GM19023 (cell line): ENCODE measurements around the gene SETD5.
A peak's percentile ranks its signal among the peaks of the same experiment; 100 is the strongest.

ENCODE experiments used
- ATAC-seq: cut with Tn5 transposase; IDR thresholded peaks from one replicate; pipeline ENCODE4 v1.9.1; 2021; ENCODE audit warnings: mild to moderate bottlenecking, moderate library complexity; ENCODE audit not compliant: unreplicated experiment

Gene SETD5, protein sequence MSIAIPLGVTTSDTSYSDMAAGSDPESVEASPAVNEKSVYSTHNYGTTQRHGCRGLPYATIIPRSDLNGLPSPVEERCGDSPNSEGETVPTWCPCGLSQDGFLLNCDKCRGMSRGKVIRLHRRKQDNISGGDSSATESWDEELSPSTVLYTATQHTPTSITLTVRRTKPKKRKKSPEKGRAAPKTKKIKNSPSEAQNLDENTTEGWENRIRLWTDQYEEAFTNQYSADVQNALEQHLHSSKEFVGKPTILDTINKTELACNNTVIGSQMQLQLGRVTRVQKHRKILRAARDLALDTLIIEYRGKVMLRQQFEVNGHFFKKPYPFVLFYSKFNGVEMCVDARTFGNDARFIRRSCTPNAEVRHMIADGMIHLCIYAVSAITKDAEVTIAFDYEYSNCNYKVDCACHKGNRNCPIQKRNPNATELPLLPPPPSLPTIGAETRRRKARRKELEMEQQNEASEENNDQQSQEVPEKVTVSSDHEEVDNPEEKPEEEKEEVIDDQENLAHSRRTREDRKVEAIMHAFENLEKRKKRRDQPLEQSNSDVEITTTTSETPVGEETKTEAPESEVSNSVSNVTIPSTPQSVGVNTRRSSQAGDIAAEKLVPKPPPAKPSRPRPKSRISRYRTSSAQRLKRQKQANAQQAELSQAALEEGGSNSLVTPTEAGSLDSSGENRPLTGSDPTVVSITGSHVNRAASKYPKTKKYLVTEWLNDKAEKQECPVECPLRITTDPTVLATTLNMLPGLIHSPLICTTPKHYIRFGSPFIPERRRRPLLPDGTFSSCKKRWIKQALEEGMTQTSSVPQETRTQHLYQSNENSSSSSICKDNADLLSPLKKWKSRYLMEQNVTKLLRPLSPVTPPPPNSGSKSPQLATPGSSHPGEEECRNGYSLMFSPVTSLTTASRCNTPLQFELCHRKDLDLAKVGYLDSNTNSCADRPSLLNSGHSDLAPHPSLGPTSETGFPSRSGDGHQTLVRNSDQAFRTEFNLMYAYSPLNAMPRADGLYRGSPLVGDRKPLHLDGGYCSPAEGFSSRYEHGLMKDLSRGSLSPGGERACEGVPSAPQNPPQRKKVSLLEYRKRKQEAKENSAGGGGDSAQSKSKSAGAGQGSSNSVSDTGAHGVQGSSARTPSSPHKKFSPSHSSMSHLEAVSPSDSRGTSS (N-terminal part only)

DNA sequence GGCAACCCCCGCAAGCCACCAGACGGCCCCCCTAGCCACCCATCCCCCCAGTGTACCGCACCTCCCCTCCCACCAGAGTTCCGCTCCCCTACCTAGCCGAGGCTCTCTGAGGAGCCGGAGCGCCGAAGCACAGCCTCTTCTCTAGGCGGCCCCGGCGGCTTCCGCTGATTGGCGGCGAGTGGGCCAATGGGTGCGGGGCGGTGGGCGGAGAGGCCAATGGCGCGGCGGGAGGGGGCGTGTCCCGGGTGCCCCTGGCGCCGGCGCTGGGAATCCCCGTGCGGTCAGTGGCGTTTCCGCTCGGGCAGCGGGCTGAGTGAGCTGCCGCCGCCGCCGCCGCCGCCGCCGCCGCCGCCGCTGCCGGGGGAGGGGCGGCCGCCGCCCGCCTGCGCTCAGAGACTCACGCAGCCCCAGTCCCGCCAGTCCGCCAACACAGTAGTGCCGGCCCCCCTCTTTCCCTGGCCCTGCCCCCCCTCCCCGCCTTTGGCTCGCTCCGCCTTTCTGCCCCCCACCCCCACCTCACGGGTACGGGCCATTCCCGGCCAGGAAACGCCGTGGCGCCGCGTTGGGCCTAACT is at the start of gene SETD5:
TSS of gene SETD5 (plus strand) at position 284 of the 574 bp plus-strand sequence. CDS start 31,324 bp downstream, outside the sequence.
- peak; percentile 55 for ATAC-seq

DNA sequence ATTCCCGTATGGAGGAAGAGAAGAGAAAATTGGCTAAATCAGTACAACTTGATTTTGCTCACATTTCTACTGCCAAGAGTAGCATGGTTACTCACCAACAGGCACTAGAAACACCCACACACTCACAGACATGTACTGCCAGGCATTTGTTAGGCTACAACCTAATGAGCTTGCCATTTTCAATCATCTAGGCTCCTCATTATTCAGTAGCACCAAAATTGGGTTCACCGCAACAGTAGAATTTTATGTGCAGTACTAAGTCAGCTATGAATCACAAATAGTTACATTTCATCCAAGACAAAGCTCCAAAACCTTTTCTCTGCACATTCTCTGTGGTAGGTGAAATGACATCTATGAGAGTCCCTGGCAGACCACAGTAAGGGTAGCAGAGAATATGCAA is 49.5 kb upstream of the SETD5 start:
- ATAC-seq: no peak

DNA sequence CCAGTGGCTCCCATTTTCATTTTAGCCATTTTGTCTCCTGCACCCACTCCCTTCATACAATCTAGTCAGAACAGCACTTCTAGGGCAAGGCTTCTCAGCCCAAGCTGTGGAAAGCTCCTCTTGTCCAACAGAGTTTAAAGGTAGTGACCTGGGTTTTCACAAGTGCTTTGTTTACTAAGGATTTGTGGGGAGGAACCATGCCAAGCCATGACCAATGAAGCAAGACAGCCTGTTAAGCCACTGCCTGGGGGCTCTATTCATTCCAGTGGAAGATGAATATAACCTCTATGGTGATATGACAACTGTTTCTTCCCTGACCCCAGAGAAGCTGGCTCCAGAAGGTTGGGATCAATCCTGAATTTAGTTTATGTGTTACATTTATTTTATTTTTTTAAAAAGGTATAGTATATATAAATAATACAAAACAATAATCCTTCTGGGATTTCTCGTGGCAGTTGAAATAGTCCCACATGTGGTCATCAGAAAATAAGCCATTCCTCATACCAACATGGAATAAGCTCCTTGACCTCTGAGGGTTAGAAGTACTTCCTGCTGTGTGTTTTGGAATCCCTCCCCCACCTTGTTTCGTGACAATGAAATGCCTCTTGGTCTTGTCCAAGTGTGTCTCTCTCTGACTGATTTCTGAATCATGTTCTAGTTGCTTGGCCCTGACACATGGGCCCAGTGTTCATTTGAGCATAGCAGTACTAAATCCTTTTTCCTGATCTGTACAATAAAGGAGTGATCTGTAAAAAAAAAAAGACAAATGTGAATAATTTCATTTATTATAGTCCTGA is 47.9 kb upstream of the SETD5 start:
- ATAC-seq: no peak

DNA sequence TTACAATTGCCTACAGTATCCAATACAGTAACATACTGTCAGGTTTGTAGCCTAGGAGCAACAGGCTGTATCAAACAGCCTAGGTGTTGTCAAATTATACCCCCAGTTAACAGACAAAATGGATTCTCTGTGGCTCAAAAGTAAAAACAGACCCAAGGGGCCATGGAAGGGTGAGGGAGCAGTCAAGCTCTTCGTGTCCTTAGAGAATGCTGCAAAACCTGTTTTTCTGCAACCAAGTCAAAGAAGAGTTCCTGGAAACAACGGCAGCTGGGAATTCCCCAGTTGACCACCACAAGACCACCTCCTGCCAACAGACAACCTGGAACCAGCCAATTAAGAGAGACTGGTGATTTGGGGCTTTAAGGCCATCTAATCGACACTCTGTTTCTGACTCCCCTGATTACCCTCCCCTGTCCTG is 45.7 kb upstream of the SETD5 start:
- ATAC-seq: no peak

DNA sequence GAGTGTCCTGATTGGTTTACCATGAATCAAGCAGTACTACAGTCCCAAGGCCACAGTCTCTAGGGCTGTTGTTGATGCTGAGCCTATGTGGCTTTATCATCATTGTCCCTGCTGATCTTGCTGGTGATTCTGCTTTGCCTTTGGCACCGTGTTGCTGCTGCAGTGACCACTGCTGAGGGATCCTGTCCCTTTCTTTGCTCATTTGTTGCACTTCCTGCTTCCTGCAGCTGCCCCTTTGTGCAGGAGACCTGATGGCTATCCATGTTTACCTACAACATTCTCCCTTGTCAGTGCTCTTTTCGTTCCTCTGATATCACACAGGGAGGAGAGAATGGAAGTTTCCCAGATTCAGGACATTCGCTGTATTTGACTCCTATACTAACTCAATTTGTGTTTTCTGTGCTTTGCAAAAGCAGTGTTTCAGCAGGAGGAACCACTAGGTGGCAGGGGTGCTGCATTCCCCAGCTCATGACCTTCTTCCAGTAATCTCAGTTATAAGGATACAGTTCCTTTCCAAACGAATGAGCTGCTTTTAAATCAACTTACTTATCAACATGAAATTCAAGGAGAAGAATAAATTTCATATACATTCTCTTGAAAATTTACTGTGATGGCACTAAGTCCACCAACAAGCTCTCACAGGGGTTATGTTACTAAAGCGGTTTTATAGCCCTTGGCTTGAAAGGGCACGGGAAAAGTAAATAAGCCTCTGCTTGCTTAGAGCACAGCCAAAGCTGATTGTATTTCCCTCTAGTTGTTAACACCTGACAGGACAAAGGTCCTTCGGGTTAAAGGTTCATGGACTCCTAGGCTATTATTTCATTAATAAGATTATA is 44.3 kb upstream of the SETD5 start:
- no peak for ATAC-seq

DNA sequence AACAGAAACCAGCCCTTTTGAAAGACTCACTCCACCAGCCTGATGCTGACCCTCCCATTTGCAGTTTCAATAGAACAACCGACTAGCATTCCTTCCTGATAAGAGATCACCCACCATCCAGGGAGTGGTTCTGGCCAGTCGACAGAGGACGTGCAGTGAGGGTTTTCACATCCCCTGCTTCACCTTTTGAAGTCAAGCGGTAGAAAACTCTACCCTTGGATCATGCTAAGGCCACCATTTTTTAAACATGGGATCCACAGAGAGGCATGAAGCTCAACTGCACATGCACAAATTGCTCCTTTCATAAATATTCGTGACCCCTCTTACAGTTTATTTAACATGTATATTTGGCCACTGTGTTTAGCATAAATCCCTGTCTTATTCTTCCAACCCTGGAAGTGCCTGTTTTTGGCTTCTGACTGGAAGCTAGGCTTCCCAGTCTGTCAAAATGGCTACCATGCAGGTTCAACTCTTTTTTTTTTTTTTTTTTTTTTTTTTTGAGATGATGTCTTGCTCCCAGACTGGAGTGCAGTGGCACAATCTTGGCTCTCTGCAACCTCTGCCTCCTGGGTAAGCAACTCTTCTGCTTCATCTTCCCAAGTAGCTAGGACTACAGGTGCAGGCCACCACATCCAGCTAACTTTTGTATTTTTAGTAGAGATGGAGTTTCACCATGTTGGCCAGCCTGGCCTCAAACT is 35.6 kb upstream of the SETD5 start:
- no peak for ATAC-seq

DNA sequence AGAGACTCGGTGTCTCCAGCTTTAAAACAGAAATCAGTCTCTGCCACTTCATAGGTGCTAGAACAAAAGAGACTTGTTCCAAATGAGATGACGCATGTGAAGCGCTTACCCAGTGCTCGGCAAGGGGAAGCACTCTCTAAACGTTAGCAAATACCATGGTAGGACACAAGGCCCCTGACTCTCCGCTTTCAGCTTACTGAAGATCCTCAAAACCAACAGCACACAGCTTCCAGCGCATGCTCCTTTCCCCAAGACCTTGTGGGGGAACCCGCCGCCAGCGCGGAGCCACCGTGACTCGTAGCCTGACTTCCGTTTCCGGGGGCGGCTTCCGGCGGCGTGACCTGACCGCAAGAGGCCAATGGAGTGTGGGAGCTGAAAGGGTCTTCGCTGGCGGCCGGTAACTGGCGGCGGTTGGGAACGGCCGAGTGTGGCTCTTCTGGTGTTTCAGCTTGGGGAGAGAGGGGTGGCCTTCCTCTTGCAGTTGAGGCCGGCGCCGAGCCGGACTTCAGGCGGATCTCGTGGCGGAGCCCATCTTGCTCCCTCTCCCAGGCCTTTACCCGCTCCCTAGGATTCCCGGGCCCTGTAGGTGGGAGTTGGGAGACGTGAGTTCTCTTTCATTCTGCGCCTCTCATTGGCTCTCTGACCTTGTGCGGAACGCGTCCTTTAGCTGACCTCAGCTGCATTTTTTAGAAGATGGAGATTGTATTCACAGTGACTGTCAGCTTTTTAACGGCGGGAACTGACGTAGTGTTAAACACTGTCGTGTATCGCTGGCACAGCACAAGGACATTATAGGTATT is 34.5 kb upstream of the SETD5 start, which contains the start of gene THUMPD3:
TSS of gene THUMPD3 (plus strand) at position 324 of the 800 bp plus-strand sequence. CDS start 2,015 bp downstream, outside the sequence.
- peak; percentile 99 for ATAC-seq

DNA sequence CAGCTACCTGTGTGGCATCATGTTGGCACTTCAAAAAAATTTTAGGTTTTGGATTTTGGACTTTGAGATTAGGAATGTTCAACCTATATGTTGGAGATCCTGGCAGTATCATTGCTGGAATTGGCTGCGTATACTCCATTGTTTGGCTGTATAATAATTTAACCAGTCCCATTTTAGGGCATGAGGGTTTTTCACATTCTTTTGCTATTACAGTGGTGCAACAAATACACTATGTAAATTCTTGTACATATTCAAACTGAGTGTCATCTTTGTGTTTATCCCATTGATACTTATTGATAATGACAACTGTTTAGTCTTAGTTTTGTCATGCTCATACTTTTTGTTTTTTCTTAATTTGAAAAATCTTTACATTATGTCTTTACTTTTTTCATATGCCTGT is 27.9 kb upstream of the SETD5 start:
- ATAC-seq: no peak

DNA sequence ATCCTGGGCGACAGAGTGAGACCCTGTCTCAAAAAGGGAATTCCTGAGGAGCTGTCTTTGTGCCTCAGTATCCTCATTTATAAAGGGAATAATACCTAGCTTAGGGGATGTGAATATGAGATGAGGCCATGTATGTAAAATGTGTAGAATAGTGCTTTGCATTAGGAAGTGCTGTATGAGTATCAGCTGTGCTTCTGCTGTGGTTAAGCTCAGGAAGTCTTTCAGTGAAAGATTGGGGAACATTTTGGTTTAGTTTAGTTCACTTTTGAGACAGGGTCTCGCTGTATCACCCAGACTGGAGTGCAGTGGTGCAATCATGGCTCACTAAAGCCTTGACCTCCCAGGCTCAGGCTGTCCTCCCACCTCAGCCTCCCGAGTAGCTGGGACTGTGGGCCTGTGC is 23.9 kb upstream of the SETD5 start:
- no peak for ATAC-seq

DNA sequence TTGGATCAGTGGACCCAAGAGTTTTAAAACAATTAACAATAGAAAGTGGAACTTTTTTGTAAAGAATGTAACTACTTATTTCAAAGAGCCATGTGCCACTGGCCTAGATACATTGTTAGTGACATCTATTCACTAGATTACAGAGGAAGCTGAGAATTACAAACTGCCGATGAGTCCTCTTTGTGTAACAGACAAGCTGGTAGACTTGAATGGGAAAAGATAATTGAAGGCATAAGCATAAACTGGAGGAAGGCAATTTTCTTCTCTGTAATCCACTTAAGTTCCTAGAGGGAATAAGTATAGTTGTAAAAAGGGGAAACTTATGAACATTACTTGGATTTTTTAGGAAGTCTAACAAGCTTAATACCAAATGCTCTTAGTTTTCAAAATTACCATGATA is 19.4 kb upstream of the SETD5 start:
- no peak for ATAC-seq

DNA sequence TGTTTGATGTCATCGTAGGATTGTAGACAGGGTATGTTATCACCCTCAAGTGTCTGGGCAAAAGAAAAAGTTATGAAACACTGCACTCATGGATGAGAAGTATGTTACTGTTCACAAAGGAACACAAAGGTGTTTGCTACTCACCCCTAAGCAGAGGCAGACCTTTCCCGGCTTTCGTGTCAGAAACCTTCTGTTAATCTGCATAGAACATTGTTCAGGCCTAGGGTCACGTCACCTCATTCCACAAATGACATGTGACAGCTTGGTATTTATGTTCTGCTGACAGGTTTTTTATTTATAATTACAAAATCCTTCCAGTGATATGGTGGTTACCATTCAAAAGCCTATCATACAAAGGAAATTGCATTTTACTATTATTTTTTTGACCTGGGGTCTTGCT is 18.1 kb upstream of the SETD5 start:
- ATAC-seq: no peak

DNA sequence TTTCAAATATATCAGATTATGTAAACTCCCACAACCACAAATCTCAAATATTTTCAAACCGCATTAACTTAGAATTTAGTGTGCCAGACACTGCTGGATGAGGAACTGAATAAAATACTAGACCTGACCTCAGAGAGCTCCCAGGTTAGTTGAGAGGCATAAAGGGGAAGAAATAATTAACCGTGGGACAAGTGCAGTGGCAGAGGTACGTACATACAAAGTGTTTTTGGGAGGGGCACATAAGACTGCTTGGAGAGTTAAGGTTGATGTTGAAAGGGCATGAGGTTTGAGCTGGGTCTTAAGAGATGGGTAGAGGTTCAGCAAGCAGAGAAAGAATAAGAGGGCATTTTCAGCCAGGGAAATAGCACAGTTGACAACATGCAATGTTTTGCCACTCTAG is 17.4 kb upstream of the SETD5 start:
- ATAC-seq: no peak

DNA sequence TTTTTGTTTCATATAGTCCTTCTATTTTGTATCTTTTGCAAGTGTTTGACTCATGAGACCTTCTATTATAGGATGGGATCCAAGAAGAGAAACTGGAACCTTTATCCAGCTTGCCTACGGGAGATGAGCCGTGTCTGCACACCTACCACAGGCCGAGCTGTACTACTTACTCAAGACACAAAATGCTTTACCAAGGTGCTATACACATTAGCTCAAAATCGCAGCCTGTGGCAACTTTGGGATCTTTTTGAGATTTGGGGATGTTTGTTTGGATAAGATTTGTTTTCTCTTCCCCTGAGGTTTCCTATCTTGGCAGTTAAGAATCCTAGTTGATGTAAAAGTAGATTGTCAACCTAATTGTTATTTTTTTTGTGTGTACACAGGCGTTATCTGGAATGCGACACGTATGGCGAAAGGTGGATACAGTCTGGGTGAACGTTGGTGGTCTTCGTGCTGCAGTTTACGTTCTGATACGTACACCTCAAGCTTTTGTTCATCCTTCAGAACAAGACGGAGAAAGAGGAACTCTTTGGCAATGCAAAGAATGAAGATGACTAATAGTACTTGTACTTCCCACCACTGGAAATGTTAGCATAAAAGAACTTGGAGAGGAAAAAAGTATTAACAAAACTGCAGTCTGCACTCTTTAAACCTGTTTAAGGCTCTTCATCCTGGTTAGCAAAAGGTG is 13.1 kb upstream of the SETD5 start:
- no peak for ATAC-seq

DNA sequence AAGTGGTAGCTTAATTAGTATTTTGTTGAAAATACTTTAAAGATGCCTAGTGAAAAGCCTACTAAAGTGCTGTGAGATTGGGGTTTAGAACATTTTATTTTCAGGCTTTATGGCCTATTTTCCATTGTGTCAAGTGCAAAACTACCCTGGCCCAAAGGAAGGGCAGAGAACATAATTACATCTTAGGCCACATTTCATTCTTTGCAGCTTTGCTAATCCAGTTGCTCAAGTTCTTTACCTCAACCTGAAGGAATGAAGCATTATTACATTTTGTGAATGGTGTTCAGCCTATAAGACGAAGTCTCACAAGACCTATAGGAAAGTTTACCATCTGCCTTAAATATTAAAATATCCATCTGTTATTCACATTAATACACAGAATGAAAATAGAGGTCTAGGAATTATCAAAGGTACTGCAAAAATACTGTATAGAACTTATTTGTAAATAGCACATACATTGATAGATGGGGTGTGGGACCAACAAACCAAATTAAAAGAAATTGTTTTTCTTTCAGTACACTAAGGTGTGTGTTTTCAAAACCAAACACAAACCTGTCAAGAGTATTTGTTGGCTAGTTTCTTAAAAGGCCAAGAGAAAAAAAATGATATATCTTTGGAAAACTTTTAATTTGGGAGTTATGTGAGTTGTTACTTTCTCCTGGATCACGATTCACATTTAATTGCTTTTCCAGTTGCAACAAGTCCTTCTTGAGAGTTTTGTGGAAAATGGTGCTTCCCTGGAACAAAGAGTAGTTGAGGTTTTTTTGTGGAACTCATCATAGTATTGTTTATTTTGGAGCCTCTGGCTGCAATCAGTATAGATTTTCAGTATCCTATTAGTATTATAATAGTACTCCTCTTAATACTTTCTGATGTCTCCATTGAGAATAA is 12.0 kb upstream of the SETD5 start:
- ATAC-seq: no peak

DNA sequence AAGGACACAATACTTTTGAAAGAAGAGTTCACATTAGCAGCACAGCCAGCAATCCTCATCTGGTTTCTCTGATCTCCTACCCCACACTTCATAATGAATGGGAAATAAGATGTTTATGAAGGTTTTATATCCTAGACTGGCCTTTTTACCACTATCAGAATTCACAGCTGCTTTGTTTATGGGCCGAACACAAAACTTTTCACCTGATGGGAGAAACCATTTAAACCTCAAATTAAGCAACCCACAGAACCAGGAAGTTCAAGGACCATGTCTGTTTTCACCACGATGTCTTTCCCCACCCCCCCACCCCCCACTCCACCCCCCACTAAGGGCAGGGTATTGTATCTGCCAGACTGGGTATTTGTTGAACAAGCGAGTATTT is 11.3 kb upstream of the SETD5 start:
- ATAC-seq: no peak
